Fibroblast of lung (primary cell): Measurements from ENCODE around the gene CTNNA2. TPM values are rescaled to one million over a fixed set of nuclear protein-coding genes. Genes with fewer than 3 reads are reported as not detected.

ENCODE experiments used
- DNase-seq, 2 donors: peaks; one replicate each; pipeline versions ENCODE4 v3.0.0 to v3.0.0-alpha.2; 2010; ENCODE audit warnings: low read depth in 2 of 2
- H2AFZ ChIP-seq: 2 replicates; pipeline ENCODE4 v1.5.1; 2012; ENCODE audit warnings: low read length, control low read depth, inconsistent platforms
- H3K27ac ChIP-seq: 2 replicates; pipeline ENCODE4 v1.5.1; 2011; ENCODE audit warnings: low read length, control low read depth; ENCODE audit not compliant: insufficient read depth
- H3K27me3 ChIP-seq: 2 replicates; pipeline ENCODE4 v1.5.1; 2011; ENCODE audit warnings: mild to moderate bottlenecking, low read length; ENCODE audit not compliant: control insufficient read depth, insufficient read depth
- H3K36me3 ChIP-seq: 2 replicates; pipeline ENCODE4 v1.5.1; 2011; ENCODE audit warnings: low read length; ENCODE audit not compliant: control insufficient read depth, insufficient read depth
- H3K4me1 ChIP-seq: 2 replicates; pipeline ENCODE4 v1.5.1; 2011; ENCODE audit warnings: low read length; ENCODE audit not compliant: control insufficient read depth, insufficient read depth; ENCODE audit errors: extremely low read depth
- H3K4me2 ChIP-seq: 2 replicates; pipeline ENCODE4 v1.5.1; 2011; ENCODE audit warnings: low read length, control low read depth; ENCODE audit not compliant: insufficient read depth; ENCODE audit errors: extremely low read depth
- H3K4me3 ChIP-seq, 4 experiments: fragments of 200-600 bp in 1 of 4; sonication (generic) in 1 of 4; replicated peaks in 1 of 4; 2 replicates each; pipeline ENCODE4 v1.5.1; 2011 to 2016; ENCODE audit warnings: low read length in 4 of 4, low read depth in 3 of 4, mild to moderate bottlenecking in 3 of 4, control low read depth in 2 of 4, inconsistent platforms in 1 of 4, mixed read lengths in 1 of 4; ENCODE audit not compliant: insufficient read depth in 1 of 4; ENCODE audit errors: control extremely low read depth in 1 of 4
- H3K79me2 ChIP-seq: 2 replicates; pipeline ENCODE4 v1.5.1; 2012; ENCODE audit warnings: mild to moderate bottlenecking, low read length, inconsistent platforms; ENCODE audit not compliant: control insufficient read depth, insufficient read depth
- H3K9ac ChIP-seq: 2 replicates; pipeline ENCODE4 v1.5.1; 2011; ENCODE audit warnings: mild to moderate bottlenecking, low read length, control low read depth; ENCODE audit not compliant: insufficient read depth
- H3K9me3 ChIP-seq: 2 replicates; pipeline ENCODE4 v1.5.1; 2012; ENCODE audit warnings: low read depth, low read length; ENCODE audit not compliant: control insufficient read depth, insufficient read depth
- H4K20me1 ChIP-seq: 2 replicates; pipeline ENCODE4 v1.5.1; 2011; ENCODE audit warnings: low read length; ENCODE audit not compliant: control insufficient read depth, insufficient read depth; ENCODE audit errors: extremely low read depth
- EZH2 ChIP-seq: IDR thresholded peaks from 2 replicates; pipeline ENCODE4 v1.5.1; 2012; ENCODE audit warnings: low read length, control low read depth, mild to moderate bottlenecking; ENCODE audit errors: missing control alignments
- polyA plus RNA-seq, 2 donors: library from polyadenylated mRNA; depleted of rRNA in 1 of 2; stranded (reverse) in 1 of 2; unstranded in 1 of 2; fragments of >200 nt; gene quantifications; 2 replicates each; pipeline ENCODE4 v1.2.1, GENCODE V29; 2011 to 2012; ENCODE audit warnings: missing spikeins in 1 of 2
- total RNA-seq: library from RNA; depleted of rRNA; stranded (reverse); fragments of >200 nt; gene quantifications from 2 replicates; pipeline ENCODE4 v1.2.1, GENCODE V29; 2014
- TF ChIP-seq, protein P1 (sequence below), 2 donors: IDR thresholded peaks in 1 of 2; conservative IDR thresholded peaks in 1 of 2; 1 replicate in 1 of 2; 2 replicates in 1 of 2; pipeline ENCODE4 v1.5.1; 2011 to 2012; ENCODE audit warnings: low read length in 2 of 2, control low read depth in 1 of 2, inconsistent platforms in 1 of 2, low read depth in 1 of 2, mild to moderate bottlenecking in 1 of 2

The CTNNA2 gene
- total and polyA plus RNA-seq, 2 donors (not counting 1 experiment from before 2014, with no cell fraction given), result not detected

DNA sequence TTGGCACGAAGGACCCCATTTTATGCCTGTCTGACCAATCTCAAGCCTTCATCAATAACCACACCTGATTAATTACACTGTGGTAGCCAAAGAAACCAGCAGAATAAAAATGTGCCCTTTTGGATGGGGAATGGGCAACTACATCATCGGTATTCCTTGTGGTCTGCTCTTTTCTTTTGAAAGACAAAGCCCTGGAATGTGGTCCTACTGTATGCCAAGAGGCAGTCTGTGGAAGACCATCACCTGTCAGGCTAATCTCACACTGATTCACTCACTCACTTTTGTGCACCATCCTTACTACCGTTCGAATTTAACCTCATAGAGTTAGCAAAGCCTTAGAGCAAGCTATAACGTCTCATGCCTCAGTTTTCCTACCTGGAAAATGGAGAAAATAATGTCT lies 1066.9 kb downstream of the CTNNA2 start:
- no peak overlapping the region for H3K9ac ChIP-seq
- no peaks in the 10 kb centered on the region for H3K9me3 ChIP-seq
- no peaks in the 10 kb centered on the region for H3K79me2 ChIP-seq
- no peaks in the 10 kb centered on the region for H4K20me1 ChIP-seq
- no peak overlapping the region for H3K4me3 ChIP-seq
- H3K4me2 ChIP-seq, result no peak overlapping the region
- no peaks in the 10 kb centered on the region for H3K27me3 ChIP-seq
- no peak for DNase-seq
- H3K36me3 ChIP-seq, result no peaks in the 10 kb centered on the region
- H3K27ac ChIP-seq, result no peak overlapping the region
- H2AFZ ChIP-seq, result no peak overlapping the region
- no peaks in the 10 kb centered on the region for H3K4me1 ChIP-seq
- no peak for TF ChIP-seq EZH2
- TF ChIP-seq, protein P1, sequence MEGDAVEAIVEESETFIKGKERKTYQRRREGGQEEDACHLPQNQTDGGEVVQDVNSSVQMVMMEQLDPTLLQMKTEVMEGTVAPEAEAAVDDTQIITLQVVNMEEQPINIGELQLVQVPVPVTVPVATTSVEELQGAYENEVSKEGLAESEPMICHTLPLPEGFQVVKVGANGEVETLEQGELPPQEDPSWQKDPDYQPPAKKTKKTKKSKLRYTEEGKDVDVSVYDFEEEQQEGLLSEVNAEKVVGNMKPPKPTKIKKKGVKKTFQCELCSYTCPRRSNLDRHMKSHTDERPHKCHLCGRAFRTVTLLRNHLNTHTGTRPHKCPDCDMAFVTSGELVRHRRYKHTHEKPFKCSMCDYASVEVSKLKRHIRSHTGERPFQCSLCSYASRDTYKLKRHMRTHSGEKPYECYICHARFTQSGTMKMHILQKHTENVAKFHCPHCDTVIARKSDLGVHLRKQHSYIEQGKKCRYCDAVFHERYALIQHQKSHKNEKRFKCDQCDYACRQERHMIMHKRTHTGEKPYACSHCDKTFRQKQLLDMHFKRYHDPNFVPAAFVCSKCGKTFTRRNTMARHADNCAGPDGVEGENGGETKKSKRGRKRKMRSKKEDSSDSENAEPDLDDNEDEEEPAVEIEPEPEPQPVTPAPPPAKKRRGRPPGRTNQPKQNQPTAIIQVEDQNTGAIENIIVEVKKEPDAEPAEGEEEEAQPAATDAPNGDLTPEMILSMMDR (conservative IDR thresholded peaks at IDR 0.05 in 1 of 2, IDR thresholded peaks at IDR 0.05 in 1 of 2; ENCODE audit: low read depth in 1 of 2, low read length in 2 of 2), result no peak

DNA sequence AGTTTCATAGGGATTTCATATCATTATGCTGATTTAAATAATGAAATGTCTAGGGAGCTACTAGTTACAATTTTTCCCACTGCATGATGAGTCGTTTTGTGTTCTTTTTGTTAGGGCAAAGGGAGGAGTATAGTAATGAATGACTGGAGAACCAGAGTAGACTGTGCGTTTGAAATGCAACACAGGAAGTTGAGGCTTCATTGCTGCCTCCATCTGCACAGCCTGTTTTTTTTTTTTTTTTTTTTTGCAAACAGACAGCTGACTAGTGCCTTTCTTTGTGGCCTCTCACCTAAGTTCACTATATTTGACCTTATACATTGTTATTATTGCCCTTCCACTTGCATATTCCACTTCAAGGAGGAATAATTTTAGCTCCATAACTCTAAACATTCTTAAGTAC lies 1078.4 kb downstream of the CTNNA2 start:
- no peaks in the 10 kb centered on the region for H3K4me1 ChIP-seq
- H2AFZ ChIP-seq, result no peak overlapping the region
- H3K4me3 ChIP-seq, result no peak overlapping the region
- H3K4me2 ChIP-seq, result no peak overlapping the region
- H4K20me1 ChIP-seq, result no peaks in the 10 kb centered on the region
- H3K27me3 ChIP-seq, result no peaks in the 10 kb centered on the region
- H3K9ac ChIP-seq, result no peak overlapping the region
- H3K27ac ChIP-seq, result no peak overlapping the region
- no peak for TF ChIP-seq EZH2
- TF ChIP-seq, protein P1 (conservative IDR thresholded peaks at IDR 0.05 in 1 of 2, IDR thresholded peaks at IDR 0.05 in 1 of 2; ENCODE audit: low read depth in 1 of 2, low read length in 2 of 2), result no peak
- H3K9me3 ChIP-seq, result no peaks in the 10 kb centered on the region
- no peak for DNase-seq
- no peaks in the 10 kb centered on the region for H3K79me2 ChIP-seq
- H3K36me3 ChIP-seq, result no peaks in the 10 kb centered on the region

DNA sequence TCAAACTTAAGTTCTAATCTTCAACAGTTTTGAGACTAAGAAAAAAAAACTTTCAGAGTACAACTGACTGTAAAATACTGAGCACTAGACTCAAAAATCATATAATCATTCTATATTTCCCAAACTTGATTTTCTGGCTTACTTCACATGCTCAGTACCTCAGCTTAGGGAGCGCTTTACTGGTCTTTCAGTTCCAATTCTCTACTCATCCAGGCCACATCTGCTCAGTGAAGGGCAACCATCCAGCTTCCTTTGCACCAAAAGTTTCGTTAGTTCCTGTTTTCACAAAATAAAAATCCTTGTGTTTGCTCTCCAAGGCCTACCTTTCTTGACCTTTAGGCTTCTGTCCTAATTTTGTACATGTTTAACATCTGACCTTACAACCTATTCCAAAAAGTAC lies 1079.3 kb downstream of the CTNNA2 start:
- H3K4me2 ChIP-seq, result no peak overlapping the region
- H4K20me1 ChIP-seq, result no peaks in the 10 kb centered on the region
- H2AFZ ChIP-seq, result no peak overlapping the region
- H3K4me1 ChIP-seq, result no peaks in the 10 kb centered on the region
- no peaks in the 10 kb centered on the region for H3K27me3 ChIP-seq
- H3K79me2 ChIP-seq, result no peaks in the 10 kb centered on the region
- H3K27ac ChIP-seq, result no peak overlapping the region
- no peak overlapping the region for H3K4me3 ChIP-seq
- H3K36me3 ChIP-seq, result no peaks in the 10 kb centered on the region
- TF ChIP-seq, protein P1 (conservative IDR thresholded peaks at IDR 0.05 in 1 of 2, IDR thresholded peaks at IDR 0.05 in 1 of 2; ENCODE audit: low read depth in 1 of 2, low read length in 2 of 2), result no peak
- no peak for TF ChIP-seq EZH2
- H3K9me3 ChIP-seq, result no peaks in the 10 kb centered on the region
- H3K9ac ChIP-seq, result no peak overlapping the region
- DNase-seq, result no peak
